Caco-2 (cell line): ENCODE measurements around the gene TRMT10C. TPM values are rescaled to one million over a fixed set of nuclear protein-coding genes. Genes with fewer than 3 reads are reported as not detected.

Source experiments
- BruUV-seq: library from RNA; stranded (reverse); fragments of 400-500 nt; replicated peaks from 2 replicates; lab custom pipeline; 2021; lab: Mats Ljungman, UMichigan
- CTCF ChIA-PET: fragments of 300-600 bp; sonication (Branson Sonifier 250); formaldehyde crosslinking; loops from one replicate; lab custom pipeline; 2022; ENCODE audit warnings: antibody characterized with exemption; lab: Charles Lee
- POLR2A ChIA-PET: fragments of 300-600 bp; sonication (Branson Sonifier 250); formaldehyde crosslinking; loops from one replicate; lab custom pipeline; 2022; ENCODE audit warnings: antibody characterized with exemption; lab: Charles Lee
- DNase-seq, 2 experiments: peaks; one replicate each; pipeline versions ENCODE4 v3.0.0 to v3.0.0-alpha.2; 2020 to 2022
- H3K27me3 ChIP-seq: replicated peaks from 2 replicates; pipeline ENCODE4 v1.6.0; 2011; ENCODE audit warnings: low read length; ENCODE audit not compliant: control insufficient read depth, insufficient read depth
- H3K36me3 ChIP-seq: 2 replicates; pipeline ENCODE4 v1.5.1; 2011; ENCODE audit warnings: low read length; ENCODE audit not compliant: control insufficient read depth, insufficient read depth
- H3K4me1 ChIP-seq: fragments of 250-450 bp; sonication (Bioruptor Pico); 2 replicates; pipeline ENCODE4 v1.5.1; 2020; ENCODE audit warnings: mild to moderate bottlenecking
- H3K4me3 ChIP-seq: 2 replicates; pipeline ENCODE4 v1.5.1; 2011; ENCODE audit warnings: low read depth, mild to moderate bottlenecking, control low read depth, low read length
- H3K9me3 ChIP-seq: fragments of 250-450 bp; sonication (Bioruptor Pico); 2 replicates; pipeline ENCODE4 v1.5.1; 2020; ENCODE audit warnings: mild to moderate bottlenecking, moderate library complexity
- H3K27ac Mint-ChIP-seq: one replicate; pipeline ENCODE4 v1.8.0; 2022; ENCODE audit warnings: mixed read lengths; ENCODE audit not compliant: unreplicated experiment
- H3K27me3 Mint-ChIP-seq: one replicate; pipeline ENCODE4 v1.8.0; 2022; ENCODE audit warnings: mixed read lengths; ENCODE audit not compliant: insufficient read depth, unreplicated experiment
- H3K36me3 Mint-ChIP-seq: one replicate; pipeline ENCODE4 v1.8.0; 2022; ENCODE audit warnings: mild to moderate bottlenecking, mixed read lengths; ENCODE audit not compliant: insufficient read depth, unreplicated experiment
- H3K4me1 Mint-ChIP-seq: one replicate; pipeline ENCODE4 v1.8.0; 2022; ENCODE audit warnings: low read depth, mixed read lengths; ENCODE audit not compliant: unreplicated experiment
- H3K4me3 Mint-ChIP-seq: one replicate; pipeline ENCODE4 v1.8.0; 2022; ENCODE audit warnings: mild to moderate bottlenecking, moderate library complexity, mixed read lengths; ENCODE audit not compliant: unreplicated experiment
- H3K9me3 Mint-ChIP-seq: one replicate; pipeline ENCODE4 v1.8.0; 2022; ENCODE audit warnings: mixed read lengths; ENCODE audit not compliant: unreplicated experiment
- CTCF ChIP-seq, 2 experiments: fragments of 200-600 bp in 1 of 2; IDR thresholded peaks; 1 replicate in 1 of 2; 2 replicates in 1 of 2; pipeline versions ENCODE4 v1.5.1 to v1.8.0; 2011 to 2022; ENCODE audit warnings: antibody characterized with exemption in 1 of 2, control low read depth in 1 of 2, inconsistent platforms in 1 of 2, low read depth in 1 of 2, low read length in 1 of 2, mild to moderate bottlenecking in 1 of 2, moderate library complexity in 1 of 2; ENCODE audit not compliant: insufficient read depth in 1 of 2, severe bottlenecking in 1 of 2, unreplicated experiment in 1 of 2
- intact Hi-C: fragments of 100-400 bp; cut with micrococcal nuclease; formaldehyde crosslinking; loops from one replicate; pipeline ENCODE4 v1.10.0; 2022; ENCODE audit not compliant: unreplicated experiment
- total RNA-seq: library from RNA; stranded (reverse); gene quantifications from 2 replicates; pipeline ENCODE4 v1.2.3, GENCODE V29; 2022

The TRMT10C gene
- total RNA-seq, 1 experiment from 2014 or later = 25.7 TPM

- no peak overlapping the region for H3K4me3 Mint-ChIP-seq
- BruUV-seq = no TSS peak
- H3K4me1 Mint-ChIP-seq = peaks cover 16% of the 10 kb centered on the region
These were observed 30.1 kb upstream of the TRMT10C start for GRCh38 chr3:101531473-101532086.

GRCh38 chr3:101532783-101533602 lies 28.7 kb upstream of the TRMT10C start:
- Mint-ChIP-seq H3K27me3 (peaks cover 3% of the 10 kb centered on the region), H3K36me3 (no peaks in the 10 kb centered on the region), H3K9me3 (peaks cover 16% of the 10 kb centered on the region), H3K27ac (peak overlapping the region; percentile 8), H3K4me1 (peaks cover 16% of the 10 kb centered on the region), H3K4me3 (no peak overlapping the region)
- no peak for TF ChIP-seq CTCF (IDR thresholded peaks at IDR 0.05; ENCODE audit: insufficient read depth in 1 of 2, low read depth in 1 of 2, low read length in 1 of 2, severe bottlenecking in 1 of 2, unreplicated experiment in 1 of 2)
- Histone ChIP-seq H3K4me3 (no peak overlapping the region), H3K9me3 (0 out of 2 replicates have a peak, but pooled peaks cover 8% of the 10 kb centered on the region), H3K36me3 (no peaks in the 10 kb centered on the region), H3K4me1 (peaks cover 12% of the 10 kb centered on the region), H3K27me3 (no peaks in the 10 kb centered on the region)
- BruUV-seq = no TSS peak
- POLR2A ChIA-PET = no interaction called here
- CTCF ChIA-PET = no interaction called here
- DNase-seq = peak in 1 of 2 experiments; percentile 5
- intact Hi-C loops = no loop called here

More at GRCh38 chr3:101531473-101532086, 30.1 kb upstream of the TRMT10C start:
- no peak overlapping the region for H3K4me3 ChIP-seq
- intact Hi-C loops = no loop called here
- 0 out of 2 replicates have a peak, but pooled peaks cover 8% of the 10 kb centered on the region for H3K9me3 ChIP-seq
- no peaks in the 10 kb centered on the region for H3K27me3 ChIP-seq
- H3K36me3 ChIP-seq = no peaks in the 10 kb centered on the region
- Mint-ChIP-seq H3K9me3 (peaks cover 16% of the 10 kb centered on the region), H3K27ac (no peak overlapping the region), H3K36me3 (no peaks in the 10 kb centered on the region), H3K27me3 (peaks cover 2% of the 10 kb centered on the region)
- DNase-seq = no peak
- ChIA-PET POLR2A (no interaction called here), CTCF (no interaction called here)
- TF ChIP-seq CTCF (IDR thresholded peaks at IDR 0.05; ENCODE audit: insufficient read depth in 1 of 2, low read depth in 1 of 2, low read length in 1 of 2, severe bottlenecking in 1 of 2, unreplicated experiment in 1 of 2) = no peak
- H3K4me1 ChIP-seq = peaks cover 12% of the 10 kb centered on the region

GRCh38 chr3:101533603-101533968 lies 28.1 kb upstream of the TRMT10C start:
- H3K27me3 ChIP-seq = no peaks in the 10 kb centered on the region
- H3K4me3 ChIP-seq = no peak overlapping the region
- ChIA-PET CTCF (no interaction called here), POLR2A (no interaction called here)
- peaks cover 16% of the 10 kb centered on the region for H3K9me3 Mint-ChIP-seq
- no peak for DNase-seq
- peaks cover 16% of the 10 kb centered on the region for H3K4me1 Mint-ChIP-seq
- H3K4me3 Mint-ChIP-seq = no peak overlapping the region
- H3K36me3 ChIP-seq = no peaks in the 10 kb centered on the region
- intact Hi-C loops = no loop called here
- BruUV-seq = no TSS peak
- H3K36me3 Mint-ChIP-seq = no peaks in the 10 kb centered on the region
- 0 out of 2 replicates have a peak, but pooled peaks cover 8% of the 10 kb centered on the region for H3K9me3 ChIP-seq
- no peak for TF ChIP-seq CTCF (IDR thresholded peaks at IDR 0.05; ENCODE audit: insufficient read depth in 1 of 2, low read depth in 1 of 2, low read length in 1 of 2, severe bottlenecking in 1 of 2, unreplicated experiment in 1 of 2)
- peaks cover 12% of the 10 kb centered on the region for H3K4me1 ChIP-seq
- H3K27me3 Mint-ChIP-seq = peaks cover 5% of the 10 kb centered on the region
- peak overlapping the region; percentile 8 for H3K27ac Mint-ChIP-seq
